Stomach (tissue), 9 donors: ENCODE data around the gene SYCP2. TPM values are rescaled to one million over a fixed set of nuclear protein-coding genes. Genes with fewer than 3 reads are reported as not detected.

Experiments used
- DNase-seq, 2 donors: peaks; one replicate each; pipeline versions ENCODE4 v3.0.0 to v3.0.0-alpha.2; 2013 to 2019
- H3K27ac ChIP-seq, 5 donors: fragments of 200-600 bp in 4 of 5; sonication (generic) in 4 of 5; one replicate each; pipeline ENCODE4 v1.5.1; 2013 to 2019; ENCODE audit warnings: mild to moderate bottlenecking in 1 of 5, moderate library complexity in 1 of 5
- H3K27me3 ChIP-seq, 3 donors: fragments of 200-600 bp; sonication (generic); one replicate each; pipeline ENCODE4 v1.5.1; 2017 to 2019; ENCODE audit warnings: mixed run types in 1 of 3
- H3K36me3 ChIP-seq, 4 donors: fragments of 200-600 bp; sonication (generic); 1 replicate in 3 of 4; 2 replicates in 1 of 4; pipeline ENCODE4 v1.5.1; 2016 to 2019
- H3K4me1 ChIP-seq, 4 donors: fragments of 200-600 bp; sonication (generic); one replicate each; pipeline ENCODE4 v1.5.1; 2016 to 2019
- H3K4me3 ChIP-seq, 4 donors: fragments of 200-600 bp; sonication (generic) in 3 of 4; one replicate each; pipeline ENCODE4 v1.5.1; 2016 to 2019; ENCODE audit warnings: mild to moderate bottlenecking in 1 of 4
- H3K9me3 ChIP-seq, 4 donors: fragments of 200-600 bp; sonication (generic); one replicate each; pipeline ENCODE4 v1.5.1; 2016 to 2019
- EP300 ChIP-seq: sonication (generic); formaldehyde crosslinking; IDR thresholded peaks from one replicate; pipeline ENCODE4 v1.6.1; 2017; ENCODE audit warnings: antibody characterized with exemption
- POLR2A ChIP-seq, 4 donors: fragments of 450-650 bp; IDR thresholded peaks; one replicate each; pipeline ENCODE4 v1.6.1; 2016; ENCODE audit warnings: antibody characterized with exemption in 4 of 4, control low read depth in 2 of 4, mild to moderate bottlenecking in 1 of 4, moderate library complexity in 1 of 4
- POLR2AphosphoS5 ChIP-seq, 3 donors: sonication (generic); formaldehyde crosslinking; IDR thresholded peaks; one replicate each; pipeline ENCODE4 v1.6.1; 2016; ENCODE audit warnings: antibody characterized with exemption in 3 of 3
- WGBS, 5 donors: extraction: QIAGEN DNeasy Blood & Tissue Kit in 3 of 5; methylation state at CpG; one replicate each; pipeline versions ENCODE4 v1.1.5 to v1.1.7; 2013 to 2018; 5-methylcytosine and 5-hydroxymethylcytosine counted together
- intact Hi-C: fragments of 100-400 bp; cut with DNase I; formaldehyde crosslinking; loops from one replicate; pipeline ENCODE4 v1.15.1; 2023; ENCODE audit warnings: low total_unique reads
- polyA plus RNA-seq, 3 donors: library from polyadenylated mRNA; stranded (reverse); fragments of 200-250 nt; gene quantifications; one replicate each; pipeline ENCODE4 v1.2.3, GENCODE V29; 2013
- total RNA-seq, 5 donors: library from RNA; depleted of rRNA; stranded (reverse); fragments of >200 nt; gene quantifications; one replicate each; pipeline versions ENCODE4 v1.1.0 to v1.2.3, GENCODE V29; 2014 to 2016
- TF ChIP-seq, protein P1 (sequence below), 7 experiments: fragments of 450-650 bp in 4 of 7; fragments of 200-600 bp in 3 of 7; sonication (generic) in 3 of 7; IDR thresholded peaks; one replicate each; pipeline ENCODE4 v1.5.1; 2016 to 2019; ENCODE audit warnings: antibody characterized with exemption in 7 of 7, control low read depth in 2 of 7, mild to moderate bottlenecking in 1 of 7
- donor health status: healthy with polysubstance abuse.
- donor health status: Bipolar disorder and iron deficiency.
- donor health status: healthy.

SYCP2 gene
- total and polyA plus RNA-seq, 8 donors, result 1.4 to 14.6 (median 6.7) TPM

- no peaks in the 10 kb centered on the region for H3K27me3 ChIP-seq
- peak in 1 of 2 donors; percentile 69 for DNase-seq
- intact Hi-C loops, result no loop called here
- no peaks in the 10 kb centered on the region for H3K36me3 ChIP-seq
- no peaks in the 10 kb centered on the region for H3K9me3 ChIP-seq
- H3K4me1 ChIP-seq, result peaks cover 9 to 65% (median 34%) of the 10 kb centered on the region in 4 donors
- peak overlapping the region in 4 of 5 donors; percentile 19 to 75 (median 52) for H3K27ac ChIP-seq
- WGBS, 5 donors, result 27 to 60% (median 50%) methylated on average over 9 of the region's 9 CpGs
- TF ChIP-seq POLR2A (IDR thresholded peaks at IDR 0.05), result no peak
- peak in 1 of 3 donors; percentile 20 for TF ChIP-seq POLR2AphosphoS5 (IDR thresholded peaks at IDR 0.05)
- H3K4me3 ChIP-seq, result no peak overlapping the region
These were observed 1.7 kb downstream of the SYCP2 start for GRCh38 chr20:59931511-59932312.

GRCh38 chr20:59925899-59926298 is 7.5 kb downstream of the SYCP2 start:
- Histone ChIP-seq H3K27ac (peak overlapping the region; percentile 12 to 70 (median 32)), H3K4me3 (no peak overlapping the region), H3K9me3 (no peaks in the 10 kb centered on the region), H3K36me3 (no peaks in the 10 kb centered on the region), H3K27me3 (no peaks in the 10 kb centered on the region), H3K4me1 (peaks cover 0 to 27% (median 7%) of the 10 kb centered on the region in 4 donors)
- intact Hi-C loops, result no loop called here
- TF ChIP-seq, protein P1, sequence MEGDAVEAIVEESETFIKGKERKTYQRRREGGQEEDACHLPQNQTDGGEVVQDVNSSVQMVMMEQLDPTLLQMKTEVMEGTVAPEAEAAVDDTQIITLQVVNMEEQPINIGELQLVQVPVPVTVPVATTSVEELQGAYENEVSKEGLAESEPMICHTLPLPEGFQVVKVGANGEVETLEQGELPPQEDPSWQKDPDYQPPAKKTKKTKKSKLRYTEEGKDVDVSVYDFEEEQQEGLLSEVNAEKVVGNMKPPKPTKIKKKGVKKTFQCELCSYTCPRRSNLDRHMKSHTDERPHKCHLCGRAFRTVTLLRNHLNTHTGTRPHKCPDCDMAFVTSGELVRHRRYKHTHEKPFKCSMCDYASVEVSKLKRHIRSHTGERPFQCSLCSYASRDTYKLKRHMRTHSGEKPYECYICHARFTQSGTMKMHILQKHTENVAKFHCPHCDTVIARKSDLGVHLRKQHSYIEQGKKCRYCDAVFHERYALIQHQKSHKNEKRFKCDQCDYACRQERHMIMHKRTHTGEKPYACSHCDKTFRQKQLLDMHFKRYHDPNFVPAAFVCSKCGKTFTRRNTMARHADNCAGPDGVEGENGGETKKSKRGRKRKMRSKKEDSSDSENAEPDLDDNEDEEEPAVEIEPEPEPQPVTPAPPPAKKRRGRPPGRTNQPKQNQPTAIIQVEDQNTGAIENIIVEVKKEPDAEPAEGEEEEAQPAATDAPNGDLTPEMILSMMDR (IDR thresholded peaks at IDR 0.05), result no peak
- TF ChIP-seq EP300 (no peak), POLR2A (IDR thresholded peaks at IDR 0.05) (no peak), POLR2AphosphoS5 (IDR thresholded peaks at IDR 0.05) (peak in 2 of 3 donors; percentile 25 to 39)
- DNase-seq, result peak in 1 of 2 donors; percentile 76

DNA sequence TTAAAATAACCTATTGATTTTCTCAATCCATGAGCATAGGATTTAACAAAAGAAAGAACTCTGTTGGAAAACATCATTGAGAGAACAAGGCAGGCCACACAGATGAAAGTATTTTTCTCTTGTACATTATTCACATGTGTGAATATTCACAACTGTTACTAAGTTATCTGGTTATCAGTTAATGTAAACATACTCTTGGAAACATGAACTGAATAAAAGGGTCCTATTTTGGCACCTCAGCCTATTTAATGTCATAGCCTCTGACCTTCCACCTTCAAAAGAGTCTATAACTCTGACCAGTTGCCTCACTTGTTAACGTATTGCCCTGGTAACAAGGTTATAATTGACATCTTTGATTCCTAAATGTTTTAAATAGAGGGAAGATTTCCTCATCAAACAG is 8.1 kb downstream of the SYCP2 start:
- Histone ChIP-seq H3K27me3 (no peaks in the 10 kb centered on the region), H3K27ac (peak overlapping the region in 2 of 5 donors; percentile 14 to 63), H3K9me3 (no peaks in the 10 kb centered on the region), H3K4me3 (no peak overlapping the region), H3K4me1 (peaks cover 0 to 27% (median 6%) of the 10 kb centered on the region in 4 donors), H3K36me3 (no peaks in the 10 kb centered on the region)
- no peak for DNase-seq
- 27 to 61% (median 40%) methylated on average over 1 of the region's 1 CpG for WGBS, 5 donors
- TF ChIP-seq POLR2AphosphoS5 (IDR thresholded peaks at IDR 0.05) (no peak), POLR2A (IDR thresholded peaks at IDR 0.05) (no peak), EP300 (no peak)
- TF ChIP-seq, protein P1 (IDR thresholded peaks at IDR 0.05), result no peak
- intact Hi-C loops, result no loop called here

GRCh38 chr20:59923514-59923913 is 9.9 kb downstream of the SYCP2 start:
- WGBS, 5 donors, result 67 to 86% (median 76%) methylated on average over 1 of the region's 1 CpG
- DNase-seq, result no peak
- no peaks in the 10 kb centered on the region for H3K27me3 ChIP-seq
- H3K4me3 ChIP-seq, result no peak overlapping the region
- H3K27ac ChIP-seq, result no peak overlapping the region
- no peaks in the 10 kb centered on the region for H3K9me3 ChIP-seq
- peaks cover 0 to 27% (median 6%) of the 10 kb centered on the region in 4 donors for H3K4me1 ChIP-seq
- TF ChIP-seq, protein P1 (IDR thresholded peaks at IDR 0.05), result no peak
- TF ChIP-seq EP300, result no peak
- no peak for TF ChIP-seq POLR2A (IDR thresholded peaks at IDR 0.05)
- TF ChIP-seq POLR2AphosphoS5 (IDR thresholded peaks at IDR 0.05), result no peak
- H3K36me3 ChIP-seq, result no peaks in the 10 kb centered on the region
- intact Hi-C loops, result no loop called here

DNA sequence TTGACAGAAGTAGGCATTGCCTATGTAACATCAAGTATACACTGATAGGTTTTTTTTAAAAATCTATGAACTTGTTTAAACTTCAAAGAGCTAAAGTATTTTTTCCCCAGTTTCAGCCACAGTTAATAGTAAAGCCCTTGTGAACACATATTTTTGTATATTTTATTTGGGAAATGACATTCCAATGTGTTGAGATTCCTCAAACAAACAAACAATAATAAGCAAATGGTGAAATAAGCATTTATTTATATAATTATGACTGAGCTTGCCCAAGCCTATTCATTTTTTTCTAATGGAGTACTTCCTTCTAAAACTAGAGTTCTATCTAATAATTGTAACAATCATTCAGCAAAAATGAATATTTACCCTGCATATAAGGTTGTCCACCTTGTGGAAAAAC is 12.5 kb downstream of the SYCP2 start:
- H3K36me3 ChIP-seq, result no peaks in the 10 kb centered on the region
- H3K27ac ChIP-seq, result no peak overlapping the region
- no peaks in the 10 kb centered on the region for H3K9me3 ChIP-seq
- no peak for TF ChIP-seq POLR2A (IDR thresholded peaks at IDR 0.05)
- no peak for TF ChIP-seq EP300
- TF ChIP-seq, protein P1 (IDR thresholded peaks at IDR 0.05), result no peak
- no peak for TF ChIP-seq POLR2AphosphoS5 (IDR thresholded peaks at IDR 0.05)
- H3K4me3 ChIP-seq, result no peak overlapping the region
- intact Hi-C loops, result no loop called here
- peaks cover 0 to 10% (median 0%) of the 10 kb centered on the region in 4 donors for H3K4me1 ChIP-seq
- no peak for DNase-seq
- no peaks in the 10 kb centered on the region for H3K27me3 ChIP-seq
